Measurements from ENCODE around the gene RPL22. TPM values are rescaled to one million over a fixed set of nuclear protein-coding genes. Genes with fewer than 3 reads are reported as not detected.

The RPL22 gene
- total RNA-seq, 1 donor from 2014 or later: 153 TPM

DNA sequence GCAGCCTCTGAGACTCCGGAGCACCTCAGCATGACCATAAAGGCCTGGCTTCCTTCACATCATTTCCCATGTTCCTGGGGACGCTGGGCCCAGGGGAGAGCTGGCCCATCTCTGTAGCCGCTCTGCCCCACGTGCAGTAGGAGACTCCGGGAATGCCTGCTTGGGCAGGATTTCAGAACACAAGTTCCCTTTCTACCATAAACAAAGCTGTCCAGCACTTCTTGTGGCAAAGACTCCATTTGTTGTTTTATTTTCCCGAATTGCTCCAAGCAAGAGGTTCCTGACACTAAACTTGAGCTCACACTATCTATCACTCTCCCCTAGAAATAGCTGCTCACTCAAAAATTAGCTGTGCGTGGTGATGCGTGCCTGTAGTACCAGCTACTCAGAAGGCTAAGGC lies 41.2 kb downstream of the RPL22 start:
- TF ChIP-seq, protein P1, sequence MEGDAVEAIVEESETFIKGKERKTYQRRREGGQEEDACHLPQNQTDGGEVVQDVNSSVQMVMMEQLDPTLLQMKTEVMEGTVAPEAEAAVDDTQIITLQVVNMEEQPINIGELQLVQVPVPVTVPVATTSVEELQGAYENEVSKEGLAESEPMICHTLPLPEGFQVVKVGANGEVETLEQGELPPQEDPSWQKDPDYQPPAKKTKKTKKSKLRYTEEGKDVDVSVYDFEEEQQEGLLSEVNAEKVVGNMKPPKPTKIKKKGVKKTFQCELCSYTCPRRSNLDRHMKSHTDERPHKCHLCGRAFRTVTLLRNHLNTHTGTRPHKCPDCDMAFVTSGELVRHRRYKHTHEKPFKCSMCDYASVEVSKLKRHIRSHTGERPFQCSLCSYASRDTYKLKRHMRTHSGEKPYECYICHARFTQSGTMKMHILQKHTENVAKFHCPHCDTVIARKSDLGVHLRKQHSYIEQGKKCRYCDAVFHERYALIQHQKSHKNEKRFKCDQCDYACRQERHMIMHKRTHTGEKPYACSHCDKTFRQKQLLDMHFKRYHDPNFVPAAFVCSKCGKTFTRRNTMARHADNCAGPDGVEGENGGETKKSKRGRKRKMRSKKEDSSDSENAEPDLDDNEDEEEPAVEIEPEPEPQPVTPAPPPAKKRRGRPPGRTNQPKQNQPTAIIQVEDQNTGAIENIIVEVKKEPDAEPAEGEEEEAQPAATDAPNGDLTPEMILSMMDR (IDR thresholded peaks at IDR 0.05; ENCODE audit: insufficient read depth, low read length, severe bottlenecking): no peak
- Histone ChIP-seq H3K4me3 (ENCODE audit: low read depth, low read length) (no peak overlapping the region), H3K27me3 (ENCODE audit: control insufficient read depth, insufficient read depth, low read length) (peaks cover 5% of the 10 kb centered on the region), H3K36me3 (ENCODE audit: control insufficient read depth, insufficient read depth, low read length) (no peaks in the 10 kb centered on the region)
- DNase-seq (ENCODE audit: low read depth): no peak
- FAIRE-seq: no peak

DNA sequence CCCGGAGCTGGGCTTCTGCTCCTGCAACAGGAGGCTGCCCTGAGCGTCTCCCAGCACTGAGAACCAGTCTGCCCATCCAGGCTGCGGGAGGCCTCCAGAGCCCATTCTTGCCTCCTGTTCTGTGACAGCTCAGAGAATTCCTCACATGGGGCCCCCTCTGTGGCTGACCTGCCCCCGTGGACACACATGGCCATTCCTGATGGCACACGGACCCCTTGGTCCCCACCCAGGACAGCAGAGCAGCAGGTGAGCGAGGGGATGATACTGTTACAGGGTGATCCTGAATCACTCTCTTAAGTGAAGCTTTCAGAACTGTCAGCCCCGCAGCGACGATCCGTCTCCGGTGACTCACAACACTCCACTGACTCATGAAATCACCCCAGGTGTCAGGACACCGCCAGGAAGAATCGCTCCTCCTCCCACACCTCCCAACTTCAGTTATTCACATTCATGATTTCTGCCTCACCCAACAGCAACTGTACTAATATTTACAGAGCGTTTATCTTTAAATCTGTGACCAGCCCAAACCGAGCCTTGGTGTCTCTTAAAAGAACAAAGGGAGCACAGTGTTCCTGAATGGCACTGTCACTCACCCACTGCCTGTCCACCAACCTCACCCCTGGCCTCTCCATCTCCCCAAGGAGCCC lies 41.7 kb downstream of the RPL22 start:
- Histone ChIP-seq H3K36me3 (ENCODE audit: control insufficient read depth, insufficient read depth, low read length) (no peaks in the 10 kb centered on the region), H3K27me3 (ENCODE audit: control insufficient read depth, insufficient read depth, low read length) (peaks cover 2% of the 10 kb centered on the region), H3K4me3 (ENCODE audit: low read depth, low read length) (no peak overlapping the region)
- DNase-seq (ENCODE audit: low read depth): peak; percentile 98
- TF ChIP-seq, protein P1 (IDR thresholded peaks at IDR 0.05; ENCODE audit: insufficient read depth, low read length, severe bottlenecking): no peak
- FAIRE-seq: peak; percentile 90

DNA sequence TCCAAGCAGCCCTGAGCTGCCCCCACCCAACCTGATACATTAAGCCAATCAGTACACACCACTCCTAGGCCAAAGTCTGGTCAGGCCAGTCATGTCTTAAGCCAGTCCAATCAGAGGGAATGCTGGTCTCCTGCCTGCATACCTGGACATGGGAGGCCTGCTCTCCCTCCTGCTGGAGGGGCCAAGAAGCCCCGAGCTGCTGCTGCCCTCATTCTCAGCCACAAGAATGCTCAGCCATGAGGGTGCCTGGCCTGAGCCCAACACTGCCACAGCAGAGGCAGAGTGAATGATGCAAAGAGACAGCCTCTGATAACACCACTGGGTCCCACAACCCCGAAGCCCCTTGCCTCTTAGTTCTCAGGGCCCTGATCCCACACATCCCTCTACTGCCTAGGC lies 42.3 kb downstream of the RPL22 start:
- FAIRE-seq: no peak
- no peak for DNase-seq (ENCODE audit: low read depth)

DNA sequence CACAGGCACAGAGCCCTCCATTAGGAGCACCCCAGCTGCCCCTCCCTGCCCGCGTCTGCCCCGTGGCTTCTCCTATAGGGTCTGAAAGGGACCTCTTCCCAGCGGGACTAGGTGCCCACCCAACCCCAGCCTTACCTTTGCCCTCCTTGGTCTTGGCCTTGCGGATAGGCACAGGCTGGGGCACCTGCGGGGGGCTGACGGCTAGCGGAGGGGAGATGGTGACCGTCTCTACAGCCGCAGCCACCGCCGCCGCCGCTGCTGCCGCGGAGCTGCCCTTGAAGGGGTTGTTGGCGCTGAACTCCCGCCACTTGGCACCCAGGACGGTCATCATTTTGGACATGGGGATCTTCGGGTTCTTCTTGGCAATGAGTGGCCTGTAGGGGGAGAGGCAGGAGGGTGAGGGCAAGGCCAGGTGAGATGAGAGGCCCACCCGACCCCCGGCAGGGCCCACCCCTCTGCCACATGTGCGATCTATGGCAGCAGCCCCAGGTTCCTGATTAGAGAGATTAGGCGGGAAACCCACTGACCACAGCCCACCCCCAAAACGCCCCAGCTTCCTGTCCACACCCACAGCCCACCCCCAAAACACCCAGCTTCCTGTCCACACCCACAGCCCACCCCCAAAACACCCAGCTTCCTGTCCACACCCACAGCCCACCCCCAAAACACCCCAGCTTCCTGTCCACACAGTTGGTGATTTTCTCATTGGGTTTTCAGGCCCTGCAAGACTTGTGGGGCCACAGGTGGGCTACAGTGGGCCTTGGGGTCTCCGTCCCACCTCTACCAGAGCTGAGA lies 44.7 kb downstream of the RPL22 start:
- no peaks in the 10 kb centered on the region for H3K36me3 ChIP-seq (ENCODE audit: control insufficient read depth, insufficient read depth, low read length)
- TF ChIP-seq, protein P1 (IDR thresholded peaks at IDR 0.05; ENCODE audit: insufficient read depth, low read length, severe bottlenecking): no peak
- DNase-seq (ENCODE audit: low read depth) (no peak), FAIRE-seq (no peak)
- H3K4me3 ChIP-seq (ENCODE audit: low read depth, low read length): no peak overlapping the region
- no peaks in the 10 kb centered on the region for H3K27me3 ChIP-seq (ENCODE audit: control insufficient read depth, insufficient read depth, low read length)

More for the DNA sequence above, 42.3 kb downstream of the RPL22 start:
- Histone ChIP-seq H3K4me3 (ENCODE audit: low read depth, low read length) (no peak overlapping the region), H3K27me3 (ENCODE audit: control insufficient read depth, insufficient read depth, low read length) (peaks cover 2% of the 10 kb centered on the region), H3K36me3 (ENCODE audit: control insufficient read depth, insufficient read depth, low read length) (no peaks in the 10 kb centered on the region)
- TF ChIP-seq, protein P1 (IDR thresholded peaks at IDR 0.05; ENCODE audit: insufficient read depth, low read length, severe bottlenecking): no peak

DNA sequence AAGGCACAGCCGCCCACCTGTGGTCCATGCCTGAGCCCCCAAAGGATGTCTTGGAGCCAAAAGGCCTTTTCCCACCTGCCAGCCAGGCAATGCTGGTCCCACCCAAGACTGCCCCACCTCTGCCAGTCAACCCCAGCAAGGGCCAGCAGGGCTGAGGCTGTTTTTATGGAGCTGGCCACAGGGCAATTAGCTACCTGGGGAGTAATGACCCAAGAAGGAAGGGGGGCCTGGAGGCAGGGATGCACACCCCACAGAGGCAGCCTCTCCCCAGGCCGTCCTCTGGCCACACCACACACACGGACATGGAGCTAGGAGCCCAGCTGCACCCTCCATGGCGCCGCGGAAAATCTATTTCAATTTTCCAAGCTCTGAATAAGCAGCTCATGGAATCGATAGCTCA lies 46.5 kb downstream of the RPL22 start:
- H3K27me3 ChIP-seq (ENCODE audit: control insufficient read depth, insufficient read depth, low read length): no peaks in the 10 kb centered on the region
- DNase-seq (ENCODE audit: low read depth): no peak
- no peak overlapping the region for H3K4me3 ChIP-seq (ENCODE audit: low read depth, low read length)
- TF ChIP-seq, protein P1 (IDR thresholded peaks at IDR 0.05; ENCODE audit: insufficient read depth, low read length, severe bottlenecking): no peak
- FAIRE-seq: no peak
- H3K36me3 ChIP-seq (ENCODE audit: control insufficient read depth, insufficient read depth, low read length): no peaks in the 10 kb centered on the region
